Upper lobe of left lung (tissue), 4 donors: ENCODE measurements around the gene BEND4.

ENCODE experiments used
- POLR2A ChIP-seq, 4 donors: fragments of 450-650 bp; IDR thresholded peaks; one replicate each; pipeline ENCODE4 v1.5.1; 2016 to 2017; ENCODE audit warnings: antibody characterized with exemption in 4 of 4, mild to moderate bottlenecking in 2 of 4
- POLR2AphosphoS5 ChIP-seq, 2 donors: sonication (generic); formaldehyde crosslinking; IDR thresholded peaks; one replicate each; pipeline ENCODE4 v1.5.1; 2017; ENCODE audit warnings: antibody characterized with exemption in 2 of 2
- TF ChIP-seq, protein P1 (sequence below), 6 experiments: fragments of 450-650 bp in 4 of 6; fragments of 200-600 bp in 2 of 6; sonication (generic) in 2 of 6; IDR thresholded peaks; one replicate each; pipeline ENCODE4 v1.5.1; 2016 to 2019; ENCODE audit warnings: antibody characterized with exemption in 6 of 6

- TF ChIP-seq, protein P1, sequence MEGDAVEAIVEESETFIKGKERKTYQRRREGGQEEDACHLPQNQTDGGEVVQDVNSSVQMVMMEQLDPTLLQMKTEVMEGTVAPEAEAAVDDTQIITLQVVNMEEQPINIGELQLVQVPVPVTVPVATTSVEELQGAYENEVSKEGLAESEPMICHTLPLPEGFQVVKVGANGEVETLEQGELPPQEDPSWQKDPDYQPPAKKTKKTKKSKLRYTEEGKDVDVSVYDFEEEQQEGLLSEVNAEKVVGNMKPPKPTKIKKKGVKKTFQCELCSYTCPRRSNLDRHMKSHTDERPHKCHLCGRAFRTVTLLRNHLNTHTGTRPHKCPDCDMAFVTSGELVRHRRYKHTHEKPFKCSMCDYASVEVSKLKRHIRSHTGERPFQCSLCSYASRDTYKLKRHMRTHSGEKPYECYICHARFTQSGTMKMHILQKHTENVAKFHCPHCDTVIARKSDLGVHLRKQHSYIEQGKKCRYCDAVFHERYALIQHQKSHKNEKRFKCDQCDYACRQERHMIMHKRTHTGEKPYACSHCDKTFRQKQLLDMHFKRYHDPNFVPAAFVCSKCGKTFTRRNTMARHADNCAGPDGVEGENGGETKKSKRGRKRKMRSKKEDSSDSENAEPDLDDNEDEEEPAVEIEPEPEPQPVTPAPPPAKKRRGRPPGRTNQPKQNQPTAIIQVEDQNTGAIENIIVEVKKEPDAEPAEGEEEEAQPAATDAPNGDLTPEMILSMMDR (IDR thresholded peaks at IDR 0.05) = no peak
- TF ChIP-seq POLR2A (IDR thresholded peaks at IDR 0.05) (no peak), POLR2AphosphoS5 (IDR thresholded peaks at IDR 0.05) (no peak)
Measured at GRCh38 chr4:42142591-42142990, 9.9 kb downstream of the BEND4 start.
